Upper lobe of left lung (tissue), 4 donors: ENCODE measurements around the gene CDH6.

Experiments used
- CTCF ChIP-seq, 6 experiments: fragments of 450-650 bp in 4 of 6; fragments of 200-600 bp in 2 of 6; sonication (generic) in 2 of 6; IDR thresholded peaks; one replicate each; pipeline ENCODE4 v1.5.1; 2016 to 2019; ENCODE audit warnings: antibody characterized with exemption in 6 of 6
- EP300 ChIP-seq, 4 donors: sonication (generic); formaldehyde crosslinking; IDR thresholded peaks; one replicate each; pipeline ENCODE4 v1.5.1; 2017; ENCODE audit warnings: antibody characterized with exemption in 4 of 4, control low read depth in 2 of 4
- POLR2AphosphoS5 ChIP-seq, 2 donors: sonication (generic); formaldehyde crosslinking; IDR thresholded peaks; one replicate each; pipeline ENCODE4 v1.5.1; 2017; ENCODE audit warnings: antibody characterized with exemption in 2 of 2

DNA sequence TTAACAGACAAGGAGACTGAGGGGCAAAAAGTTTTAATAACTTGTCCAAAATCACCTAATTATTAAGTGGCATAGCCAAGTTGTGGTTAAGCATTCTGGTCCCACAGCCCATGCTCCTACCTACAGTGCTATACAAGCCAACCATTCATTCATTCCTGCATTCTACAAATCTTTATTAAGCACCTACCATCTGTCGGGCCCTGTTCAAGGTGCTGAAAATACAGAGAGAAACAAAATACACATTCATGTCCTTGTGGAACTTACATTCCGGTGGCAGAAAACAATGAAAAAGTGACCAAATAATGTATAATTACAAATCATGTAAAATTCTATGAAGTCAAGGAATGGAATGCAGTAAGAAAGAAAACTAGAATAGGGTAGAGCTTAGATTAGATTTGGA lies 27.8 kb upstream of the CDH6 start:
- TF ChIP-seq POLR2AphosphoS5 (IDR thresholded peaks at IDR 0.05): no peak
- TF ChIP-seq CTCF (IDR thresholded peaks at IDR 0.05): no peak
- no peak for TF ChIP-seq EP300 (IDR thresholded peaks at IDR 0.05)
